K562 (cell line): ENCODE results near the gene TBC1D2. TPM values are rescaled to one million over a fixed set of nuclear protein-coding genes. Genes with fewer than 3 reads are reported as not detected.

Experiments
- ARID4B ChIP-seq: sonication (generic); formaldehyde crosslinking; IDR thresholded peaks from 2 replicates; pipeline ENCODE4 v1.8.0; 2022; ENCODE audit warnings: mild to moderate bottlenecking, missing genetic modification reagents
- C11orf30 ChIP-seq: fragments of 450-650 bp; IDR thresholded peaks from 2 replicates; pipeline ENCODE4 v1.6.1; 2016; ENCODE audit warnings: low read depth, mild to moderate bottlenecking
- CC2D1A ChIP-seq: fragments of 450-650 bp; IDR thresholded peaks from 2 replicates; pipeline ENCODE4 v1.6.1; 2017; ENCODE audit warnings: mild to moderate bottlenecking
- COPS2 ChIP-seq: fragments of 450-650 bp; conservative IDR thresholded peaks from 2 replicates; pipeline ENCODE4 v1.6.1; 2016; ENCODE audit warnings: mild to moderate bottlenecking, moderate library complexity
- CREB1 ChIP-seq, 2 experiments: sonication (generic) in 1 of 2; formaldehyde crosslinking in 1 of 2; IDR thresholded peaks; 2 replicates each; pipeline versions ENCODE4 v1.6.1 to v1.8.0; 2012 to 2022; ENCODE audit warnings: inconsistent platforms in 1 of 2, mild to moderate bottlenecking in 1 of 2, missing genetic modification reagents in 1 of 2, moderate library complexity in 1 of 2
- DACH1 ChIP-seq: fragments of 450-650 bp; IDR thresholded peaks from 2 replicates; pipeline ENCODE4 v1.6.1; 2018; ENCODE audit not compliant: partially characterized antibody
- E2F1 ChIP-seq: sonication (generic); formaldehyde crosslinking; IDR thresholded peaks from 2 replicates; pipeline ENCODE4 v1.8.1; 2023; ENCODE audit warnings: mild to moderate bottlenecking, missing genetic modification reagents, moderate library complexity
- ETV6 ChIP-seq, 3 experiments: fragments of 150-350 bp in 1 of 3; sonication (generic) in 1 of 3; formaldehyde crosslinking in 1 of 3; IDR thresholded peaks; 2 replicates each; pipeline versions ENCODE4 v1.6.1 to v1.8.0; 2014 to 2022; ENCODE audit warnings: borderline replicate concordance in 2 of 3, low read depth in 2 of 3, antibody characterized with exemption in 1 of 3, low read length in 1 of 3, mild to moderate bottlenecking in 1 of 3, missing genetic modification reagents in 1 of 3
- HES1 ChIP-seq: fragments of 450-650 bp; IDR thresholded peaks from 2 replicates; pipeline ENCODE4 v1.6.1; 2016; ENCODE audit warnings: low read depth, mild to moderate bottlenecking, moderate library complexity
- KDM5B ChIP-seq: fragments of 200-600 bp; sonication (generic); IDR thresholded peaks from 2 replicates; pipeline ENCODE4 v1.6.1; 2012; ENCODE audit warnings: low read depth, mild to moderate bottlenecking, moderate library complexity, low read length, control low read depth, inconsistent platforms; ENCODE audit not compliant: insufficient replicate concordance
- OTX1 ChIP-seq: fragments of 450-650 bp; formaldehyde crosslinking; IDR thresholded peaks from 2 replicates; pipeline ENCODE4 v1.4.0; 2022; ENCODE audit warnings: mild to moderate bottlenecking
- SIN3B ChIP-seq: fragments of 450-650 bp; IDR thresholded peaks from 2 replicates; pipeline ENCODE4 v1.6.1; 2017; ENCODE audit warnings: low read depth, mild to moderate bottlenecking, moderate library complexity
- SNAPC5 ChIP-seq: fragments of 250-450 bp; sonication (Bioruptor Pico); IDR thresholded peaks from 2 replicates; pipeline ENCODE4 v1.8.0; 2021; ENCODE audit warnings: moderate library complexity, mild to moderate bottlenecking, inconsistent platforms
- THAP12 ChIP-seq: fragments of 250-450 bp; sonication (Bioruptor Pico); IDR thresholded peaks from 2 replicates; pipeline ENCODE4 v1.9.0; 2021; ENCODE audit warnings: mild to moderate bottlenecking, inconsistent platforms
- ZFP30 ChIP-seq: fragments of 250-450 bp; sonication (Bioruptor Pico); IDR thresholded peaks from 2 replicates; pipeline ENCODE4 v1.8.0; 2022; ENCODE audit warnings: moderate library complexity, mild to moderate bottlenecking, inconsistent platforms, borderline replicate concordance
- ZNF174 ChIP-seq: fragments of 250-450 bp; sonication (Bioruptor Pico); IDR thresholded peaks from 2 replicates; pipeline ENCODE4 v1.4.0; 2020; ENCODE audit warnings: mild to moderate bottlenecking
- ZNF274 ChIP-seq: IDR thresholded peaks from 2 replicates; pipeline ENCODE4 v1.6.1; 2011; ENCODE audit warnings: low read depth, mild to moderate bottlenecking, low read length, moderate library complexity, borderline replicate concordance
- polyA plus RNA-seq, 8 experiments: library from polyadenylated mRNA; depleted of rRNA in 4 of 8; stranded (reverse) in 5 of 8; unstranded in 3 of 8; fragments of >200 nt; fragmentation: Nextera tagmentation in 2 of 8; fragmentation: Illumina TruSeq in 1 of 8; extraction: Ambion mirVana in 2 of 8; extraction: Trizol in 1 of 8; gene quantifications; 2 replicates each; pipeline versions ENCODE4 v1.2.1 to v1.2.3, GENCODE V29; 2011 to 2014; ENCODE audit warnings: inconsistent platforms in 1 of 8, missing spikeins in 1 of 8
- total RNA-seq, 7 experiments: library from RNA; depleted of rRNA in 6 of 7; stranded (reverse); fragments of >200 nt in 6 of 7; fragmentation: Illumina TruSeq in 2 of 7; extraction: Trizol in 2 of 7; gene quantifications; 2 replicates each; pipeline versions ENCODE4 v1.2.1 to v1.2.3, GENCODE V29; 2011 to 2021; ENCODE audit warnings: low replicate concordance in 1 of 7

The TBC1D2 gene
- total and polyA plus RNA-seq, 9 of the 15 experiments (the other 6 are each of a cell fraction or from before 2014, with no cell fraction given) = 0.10 to 7.0 (median 2.5) TPM

GRCh38 chr9:98191671-98192502 is 63.6 kb downstream of the TBC1D2 start (continued):
- TF ChIP-seq ZFP30 (CRISPR knock-in tag) (no peak), CREB1 (IDR thresholded peaks at IDR 0.05) (peak; percentile 5; the same call in 1 of the 2 replicates), CREB1 (CRISPR knock-in tag; IDR thresholded peaks at IDR 0.05) (no peak), ARID4B (no peak), THAP12 (0 out of 2 replicates have a peak, but pooled peaks have one; percentile 51), ZNF274 (no peak), ZNF174 (CRISPR knock-in tag) (no peak), OTX1 (no peak), C11orf30 (no peak), ETV6 (IDR thresholded peaks at IDR 0.05; ENCODE audit: borderline replicate concordance in 1 of 2, low read depth in 2 of 2, low read length in 1 of 2) (no peak), ETV6 (CRISPR knock-in tag; IDR thresholded peaks at IDR 0.05; ENCODE audit: borderline replicate concordance) (0 out of 2 replicates have a peak, but pooled peaks have one; percentile 31), HES1 (no peak), E2F1 (CRISPR knock-in tag) (no peak), DACH1 (no peak), SIN3B (no peak), CC2D1A (no peak), SNAPC5 (CRISPR knock-in tag) (no peak), COPS2 (no peak), KDM5B (peak; percentile 32)
